HEK293 (cell line): ENCODE measurements around the gene TAF12.
A peak's percentile ranks its signal among the peaks of the same experiment; 100 is the strongest.

Source experiments
- HOXD13 ChIP-seq: sonication (generic); formaldehyde crosslinking; IDR thresholded peaks from 2 replicates; pipeline ENCODE4 v1.8.0; 2022; ENCODE audit warnings: missing genetic modification reagents, borderline replicate concordance
- MEIS1 ChIP-seq: sonication (generic); formaldehyde crosslinking; IDR thresholded peaks from 2 replicates; pipeline ENCODE4 v1.8.1; 2022; ENCODE audit warnings: missing genetic modification reagents, mild to moderate bottlenecking, borderline replicate concordance
- MZF1 ChIP-seq: fragments of 450-650 bp; formaldehyde crosslinking; IDR thresholded peaks from 2 replicates; pipeline ENCODE4 v1.5.1; 2017; ENCODE audit warnings: missing biosample characterization, missing genetic modification characterization, borderline replicate concordance
- YY2 ChIP-seq: fragments of 450-650 bp; formaldehyde crosslinking; IDR thresholded peaks from 2 replicates; pipeline ENCODE4 v1.5.1; 2016; ENCODE audit warnings: missing biosample characterization, missing genetic modification characterization
- ZEB2 ChIP-seq: fragments of 450-650 bp; formaldehyde crosslinking; IDR thresholded peaks from 2 replicates; pipeline ENCODE4 v1.5.1; 2016; ENCODE audit warnings: missing biosample characterization, missing genetic modification characterization
- ZFP3 ChIP-seq: fragments of 450-650 bp; formaldehyde crosslinking; IDR thresholded peaks from 2 replicates; pipeline ENCODE4 v1.5.1; 2016; ENCODE audit warnings: low read depth, missing biosample characterization, missing genetic modification characterization
- ZIC2 ChIP-seq: fragments of 450-650 bp; formaldehyde crosslinking; IDR thresholded peaks from 2 replicates; pipeline ENCODE4 v1.5.1; 2016; ENCODE audit warnings: missing biosample characterization, missing genetic modification characterization
- ZNF112 ChIP-seq: fragments of 450-650 bp; formaldehyde crosslinking; IDR thresholded peaks from 2 replicates; pipeline ENCODE4 v1.5.0; 2017; ENCODE audit warnings: missing biosample characterization, missing genetic modification characterization
- ZNF146 ChIP-seq: fragments of 450-650 bp; formaldehyde crosslinking; IDR thresholded peaks from 2 replicates; pipeline ENCODE4 v1.5.1; 2016; ENCODE audit warnings: missing biosample characterization, missing genetic modification characterization
- ZNF157 ChIP-seq: fragments of 450-650 bp; formaldehyde crosslinking; IDR thresholded peaks from 2 replicates; pipeline ENCODE4 v1.5.1; 2016; ENCODE audit warnings: missing biosample characterization, missing genetic modification characterization
- ZNF184 ChIP-seq: fragments of 450-650 bp; IDR thresholded peaks from 2 replicates; pipeline ENCODE4 v1.5.1; 2018; ENCODE audit warnings: missing biosample characterization, mild to moderate bottlenecking, missing genetic modification characterization
- ZNF223 ChIP-seq: fragments of 450-650 bp; formaldehyde crosslinking; IDR thresholded peaks from 2 replicates; pipeline ENCODE4 v1.5.1; 2016; ENCODE audit warnings: missing biosample characterization, missing genetic modification characterization
- ZNF24 ChIP-seq: fragments of 450-650 bp; formaldehyde crosslinking; IDR thresholded peaks from 2 replicates; pipeline ENCODE4 v1.5.1; 2016; ENCODE audit warnings: missing biosample characterization, missing genetic modification characterization
- ZNF248 ChIP-seq: fragments of 450-650 bp; formaldehyde crosslinking; IDR thresholded peaks from 2 replicates; pipeline ENCODE4 v1.5.1; 2017; ENCODE audit warnings: missing biosample characterization, missing genetic modification characterization
- ZNF311 ChIP-seq: fragments of 450-650 bp; formaldehyde crosslinking; IDR thresholded peaks from 2 replicates; pipeline ENCODE4 v1.5.1; 2017; ENCODE audit warnings: missing biosample characterization, missing genetic modification characterization, borderline replicate concordance
- ZNF394 ChIP-seq: fragments of 450-650 bp; formaldehyde crosslinking; IDR thresholded peaks from 2 replicates; pipeline ENCODE4 v1.5.1; 2016; ENCODE audit warnings: missing biosample characterization, missing genetic modification characterization, mild to moderate bottlenecking, moderate library complexity, borderline replicate concordance
- ZNF416 ChIP-seq: fragments of 450-650 bp; formaldehyde crosslinking; IDR thresholded peaks from 2 replicates; pipeline ENCODE4 v1.5.1; 2016; ENCODE audit warnings: missing biosample characterization, missing genetic modification characterization
- ZNF544 ChIP-seq: fragments of 450-650 bp; formaldehyde crosslinking; IDR thresholded peaks from 2 replicates; pipeline ENCODE4 v1.5.0; 2017; ENCODE audit warnings: missing biosample characterization, missing genetic modification characterization
- ZNF560 ChIP-seq: fragments of 450-650 bp; formaldehyde crosslinking; IDR thresholded peaks from 2 replicates; pipeline ENCODE4 v1.5.1; 2017; ENCODE audit warnings: missing biosample characterization, missing genetic modification characterization, borderline replicate concordance
- ZNF626 ChIP-seq: fragments of 450-650 bp; sonication (Bioruptor Pico); formaldehyde crosslinking; IDR thresholded peaks from 2 replicates; pipeline ENCODE4 v1.5.1; 2018; ENCODE audit warnings: missing biosample characterization, missing genetic modification characterization, inconsistent platforms
- TF ChIP-seq, protein P1 (sequence below): fragments of 450-650 bp; formaldehyde crosslinking; IDR thresholded peaks from 2 replicates; pipeline ENCODE4 v1.5.0; 2017; ENCODE audit warnings: missing biosample characterization, missing genetic modification characterization, borderline replicate concordance
- TF ChIP-seq, protein P2 (sequence below): fragments of 450-650 bp; formaldehyde crosslinking; IDR thresholded peaks from 2 replicates; pipeline ENCODE4 v1.5.1; 2016; ENCODE audit warnings: missing biosample characterization, missing genetic modification characterization
- TF ChIP-seq, protein P3 (sequence below): fragments of 450-650 bp; formaldehyde crosslinking; IDR thresholded peaks from 2 replicates; pipeline ENCODE4 v1.5.1; 2016; ENCODE audit warnings: missing biosample characterization, missing genetic modification characterization
- TF ChIP-seq, protein P4 (sequence below): fragments of 450-650 bp; formaldehyde crosslinking; conservative IDR thresholded peaks from 2 replicates; pipeline ENCODE4 v1.5.1; 2016; ENCODE audit warnings: low read depth, missing biosample characterization, missing genetic modification characterization
- TF ChIP-seq, protein P5 (sequence below): fragments of 450-650 bp; formaldehyde crosslinking; IDR thresholded peaks from 2 replicates; pipeline ENCODE4 v1.5.1; 2016; ENCODE audit warnings: missing biosample characterization, missing genetic modification characterization
- TF ChIP-seq, protein P6 (sequence below): fragments of 450-650 bp; formaldehyde crosslinking; IDR thresholded peaks from 2 replicates; pipeline ENCODE4 v1.5.1; 2017; ENCODE audit warnings: missing biosample characterization, missing genetic modification characterization

Gene TAF12

DNA sequence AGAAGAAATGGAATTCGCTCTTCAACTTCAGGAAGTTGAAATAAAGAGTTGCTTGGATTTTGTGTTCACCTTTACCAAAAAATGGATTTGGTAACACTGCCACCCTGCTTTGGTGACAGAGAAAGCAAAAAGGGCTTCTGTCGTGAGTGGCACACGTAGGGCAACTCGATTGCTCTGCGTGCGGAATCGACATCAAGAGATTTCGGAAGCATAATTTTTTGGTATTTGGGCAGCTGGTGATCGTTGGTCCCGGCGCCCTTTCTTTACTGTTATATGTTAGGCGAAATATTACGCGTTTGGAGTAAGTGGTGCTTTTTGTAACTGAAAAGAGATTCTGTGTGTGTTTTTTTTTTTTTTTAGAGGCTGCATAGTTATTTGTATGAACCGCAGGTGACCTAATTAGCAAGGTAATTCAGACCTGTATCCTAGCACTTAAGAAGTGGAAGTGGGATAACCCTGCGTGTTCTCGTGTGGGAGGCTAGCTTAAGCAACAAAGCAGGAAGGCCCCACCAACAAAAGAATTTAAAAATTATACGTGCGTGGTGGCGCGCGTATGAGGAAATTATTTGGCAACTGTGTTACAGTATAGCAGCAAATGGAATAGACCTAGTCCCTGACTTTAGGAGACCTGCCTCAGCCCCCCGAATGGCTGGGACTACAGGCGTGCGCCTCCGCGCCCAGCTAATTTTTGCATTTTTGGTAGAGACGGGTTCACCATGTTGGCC is 5.8 kb upstream of the TAF12 start, which contains the start of gene RNU11 (continued):
- no peak for TF ChIP-seq ZNF544 (tag by site-specific recombination)
- peak; percentile 98 for TF ChIP-seq ZNF24 (tag by site-specific recombination)
- no peak for TF ChIP-seq HOXD13 (CRISPR knock-in tag)
- TF ChIP-seq ZFP3 (tag by site-specific recombination), result peak; percentile 47; the same call in 1 of the 2 replicates
- no peak for TF ChIP-seq ZNF157 (tag by site-specific recombination)
- TF ChIP-seq YY2 (tag by site-specific recombination), result peak; percentile 21; the same call in 1 of the 2 replicates
- TF ChIP-seq ZNF146 (tag by site-specific recombination), result peak; percentile 90
- no peak for TF ChIP-seq ZNF248 (tag by site-specific recombination)
- no peak for TF ChIP-seq ZNF311 (tag by site-specific recombination)
- TF ChIP-seq ZNF394 (tag by site-specific recombination), result peak; percentile 77
- TF ChIP-seq, protein P1, sequence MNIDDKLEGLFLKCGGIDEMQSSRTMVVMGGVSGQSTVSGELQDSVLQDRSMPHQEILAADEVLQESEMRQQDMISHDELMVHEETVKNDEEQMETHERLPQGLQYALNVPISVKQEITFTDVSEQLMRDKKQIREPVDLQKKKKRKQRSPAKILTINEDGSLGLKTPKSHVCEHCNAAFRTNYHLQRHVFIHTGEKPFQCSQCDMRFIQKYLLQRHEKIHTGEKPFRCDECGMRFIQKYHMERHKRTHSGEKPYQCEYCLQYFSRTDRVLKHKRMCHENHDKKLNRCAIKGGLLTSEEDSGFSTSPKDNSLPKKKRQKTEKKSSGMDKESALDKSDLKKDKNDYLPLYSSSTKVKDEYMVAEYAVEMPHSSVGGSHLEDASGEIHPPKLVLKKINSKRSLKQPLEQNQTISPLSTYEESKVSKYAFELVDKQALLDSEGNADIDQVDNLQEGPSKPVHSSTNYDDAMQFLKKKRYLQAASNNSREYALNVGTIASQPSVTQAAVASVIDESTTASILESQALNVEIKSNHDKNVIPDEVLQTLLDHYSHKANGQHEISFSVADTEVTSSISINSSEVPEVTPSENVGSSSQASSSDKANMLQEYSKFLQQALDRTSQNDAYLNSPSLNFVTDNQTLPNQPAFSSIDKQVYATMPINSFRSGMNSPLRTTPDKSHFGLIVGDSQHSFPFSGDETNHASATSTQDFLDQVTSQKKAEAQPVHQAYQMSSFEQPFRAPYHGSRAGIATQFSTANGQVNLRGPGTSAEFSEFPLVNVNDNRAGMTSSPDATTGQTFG (tag by site-specific recombination), result no peak
- TF ChIP-seq, protein P2, sequence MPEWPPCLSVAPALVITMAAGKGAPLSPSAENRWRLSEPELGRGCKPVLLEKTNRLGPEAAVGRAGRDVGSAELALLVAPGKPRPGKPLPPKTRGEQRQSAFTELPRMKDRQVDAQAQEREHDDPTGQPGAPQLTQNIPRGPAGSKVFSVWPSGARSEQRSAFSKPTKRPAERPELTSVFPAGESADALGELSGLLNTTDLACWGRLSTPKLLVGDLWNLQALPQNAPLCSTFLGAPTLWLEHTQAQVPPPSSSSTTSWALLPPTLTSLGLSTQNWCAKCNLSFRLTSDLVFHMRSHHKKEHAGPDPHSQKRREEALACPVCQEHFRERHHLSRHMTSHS (tag by site-specific recombination), result 0 out of 2 replicates have a peak, but pooled peaks have one; percentile 27
- TF ChIP-seq, protein P3, sequence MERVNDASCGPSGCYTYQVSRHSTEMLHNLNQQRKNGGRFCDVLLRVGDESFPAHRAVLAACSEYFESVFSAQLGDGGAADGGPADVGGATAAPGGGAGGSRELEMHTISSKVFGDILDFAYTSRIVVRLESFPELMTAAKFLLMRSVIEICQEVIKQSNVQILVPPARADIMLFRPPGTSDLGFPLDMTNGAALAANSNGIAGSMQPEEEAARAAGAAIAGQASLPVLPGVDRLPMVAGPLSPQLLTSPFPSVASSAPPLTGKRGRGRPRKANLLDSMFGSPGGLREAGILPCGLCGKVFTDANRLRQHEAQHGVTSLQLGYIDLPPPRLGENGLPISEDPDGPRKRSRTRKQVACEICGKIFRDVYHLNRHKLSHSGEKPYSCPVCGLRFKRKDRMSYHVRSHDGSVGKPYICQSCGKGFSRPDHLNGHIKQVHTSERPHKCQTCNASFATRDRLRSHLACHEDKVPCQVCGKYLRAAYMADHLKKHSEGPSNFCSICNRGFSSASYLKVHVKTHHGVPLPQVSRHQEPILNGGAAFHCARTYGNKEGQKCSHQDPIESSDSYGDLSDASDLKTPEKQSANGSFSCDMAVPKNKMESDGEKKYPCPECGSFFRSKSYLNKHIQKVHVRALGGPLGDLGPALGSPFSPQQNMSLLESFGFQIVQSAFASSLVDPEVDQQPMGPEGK, result peak; percentile 78
- peak; percentile 100 for TF ChIP-seq ZEB2 (tag by site-specific recombination)
- TF ChIP-seq MZF1 (tag by site-specific recombination), result peak; percentile 91
- TF ChIP-seq, protein P4, sequence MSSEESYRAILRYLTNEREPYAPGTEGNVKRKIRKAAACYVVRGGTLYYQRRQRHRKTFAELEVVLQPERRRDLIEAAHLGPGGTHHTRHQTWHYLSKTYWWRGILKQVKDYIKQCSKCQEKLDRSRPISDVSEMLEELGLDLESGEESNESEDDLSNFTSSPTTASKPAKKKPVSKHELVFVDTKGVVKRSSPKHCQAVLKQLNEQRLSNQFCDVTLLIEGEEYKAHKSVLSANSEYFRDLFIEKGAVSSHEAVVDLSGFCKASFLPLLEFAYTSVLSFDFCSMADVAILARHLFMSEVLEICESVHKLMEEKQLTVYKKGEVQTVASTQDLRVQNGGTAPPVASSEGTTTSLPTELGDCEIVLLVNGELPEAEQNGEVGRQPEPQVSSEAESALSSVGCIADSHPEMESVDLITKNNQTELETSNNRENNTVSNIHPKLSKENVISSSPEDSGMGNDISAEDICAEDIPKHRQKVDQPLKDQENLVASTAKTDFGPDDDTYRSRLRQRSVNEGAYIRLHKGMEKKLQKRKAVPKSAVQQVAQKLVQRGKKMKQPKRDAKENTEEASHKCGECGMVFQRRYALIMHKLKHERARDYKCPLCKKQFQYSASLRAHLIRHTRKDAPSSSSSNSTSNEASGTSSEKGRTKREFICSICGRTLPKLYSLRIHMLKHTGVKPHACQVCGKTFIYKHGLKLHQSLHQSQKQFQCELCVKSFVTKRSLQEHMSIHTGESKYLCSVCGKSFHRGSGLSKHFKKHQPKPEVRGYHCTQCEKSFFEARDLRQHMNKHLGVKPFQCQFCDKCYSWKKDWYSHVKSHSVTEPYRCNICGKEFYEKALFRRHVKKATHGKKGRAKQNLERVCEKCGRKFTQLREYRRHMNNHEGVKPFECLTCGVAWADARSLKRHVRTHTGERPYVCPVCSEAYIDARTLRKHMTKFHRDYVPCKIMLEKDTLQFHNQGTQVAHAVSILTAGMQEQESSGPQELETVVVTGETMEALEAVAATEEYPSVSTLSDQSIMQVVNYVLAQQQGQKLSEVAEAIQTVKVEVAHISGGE (tag by site-specific recombination), result no peak; the same call in none of the 2 replicates
- TF ChIP-seq, protein P5, sequence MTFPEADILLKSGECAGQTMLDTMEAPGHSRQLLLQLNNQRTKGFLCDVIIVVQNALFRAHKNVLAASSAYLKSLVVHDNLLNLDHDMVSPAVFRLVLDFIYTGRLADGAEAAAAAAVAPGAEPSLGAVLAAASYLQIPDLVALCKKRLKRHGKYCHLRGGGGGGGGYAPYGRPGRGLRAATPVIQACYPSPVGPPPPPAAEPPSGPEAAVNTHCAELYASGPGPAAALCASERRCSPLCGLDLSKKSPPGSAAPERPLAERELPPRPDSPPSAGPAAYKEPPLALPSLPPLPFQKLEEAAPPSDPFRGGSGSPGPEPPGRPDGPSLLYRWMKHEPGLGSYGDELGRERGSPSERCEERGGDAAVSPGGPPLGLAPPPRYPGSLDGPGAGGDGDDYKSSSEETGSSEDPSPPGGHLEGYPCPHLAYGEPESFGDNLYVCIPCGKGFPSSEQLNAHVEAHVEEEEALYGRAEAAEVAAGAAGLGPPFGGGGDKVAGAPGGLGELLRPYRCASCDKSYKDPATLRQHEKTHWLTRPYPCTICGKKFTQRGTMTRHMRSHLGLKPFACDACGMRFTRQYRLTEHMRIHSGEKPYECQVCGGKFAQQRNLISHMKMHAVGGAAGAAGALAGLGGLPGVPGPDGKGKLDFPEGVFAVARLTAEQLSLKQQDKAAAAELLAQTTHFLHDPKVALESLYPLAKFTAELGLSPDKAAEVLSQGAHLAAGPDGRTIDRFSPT (tag by site-specific recombination), result peak; percentile 98
- no peak for TF ChIP-seq ZNF560 (tag by site-specific recombination)
- TF ChIP-seq ZNF416 (tag by site-specific recombination), result no peak
- TF ChIP-seq, protein P6, sequence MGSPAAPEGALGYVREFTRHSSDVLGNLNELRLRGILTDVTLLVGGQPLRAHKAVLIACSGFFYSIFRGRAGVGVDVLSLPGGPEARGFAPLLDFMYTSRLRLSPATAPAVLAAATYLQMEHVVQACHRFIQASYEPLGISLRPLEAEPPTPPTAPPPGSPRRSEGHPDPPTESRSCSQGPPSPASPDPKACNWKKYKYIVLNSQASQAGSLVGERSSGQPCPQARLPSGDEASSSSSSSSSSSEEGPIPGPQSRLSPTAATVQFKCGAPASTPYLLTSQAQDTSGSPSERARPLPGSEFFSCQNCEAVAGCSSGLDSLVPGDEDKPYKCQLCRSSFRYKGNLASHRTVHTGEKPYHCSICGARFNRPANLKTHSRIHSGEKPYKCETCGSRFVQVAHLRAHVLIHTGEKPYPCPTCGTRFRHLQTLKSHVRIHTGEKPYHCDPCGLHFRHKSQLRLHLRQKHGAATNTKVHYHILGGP (tag by site-specific recombination), result peak; percentile 45; the same call in 1 of the 2 replicates
- TF ChIP-seq MEIS1, result no peak
- no peak for TF ChIP-seq ZNF626 (tag by site-specific recombination)
- TF ChIP-seq ZNF184 (tag by site-specific recombination), result peak; percentile 76; the same call in 1 of the 2 replicates
- TF ChIP-seq ZIC2 (tag by site-specific recombination), result peak; percentile 63
- TF ChIP-seq ZNF223 (tag by site-specific recombination), result no peak
- TF ChIP-seq ZNF112 (tag by site-specific recombination), result no peak
